Measurements from ENCODE around the gene APPBP2.

- TF ChIP-seq CTCF (optimal IDR thresholded peaks at IDR 0.05 in 1 of 3, IDR thresholded peaks at IDR 0.05 in 1 of 3, conservative IDR thresholded peaks at IDR 0.05 in 1 of 3; ENCODE audit: extremely low read depth in 1 of 3, insufficient read depth in 2 of 3, low read length in 3 of 3) (no peak), EZH2 (IDR thresholded peaks at IDR 0.05; ENCODE audit: low read length) (no peak)
Measured at GRCh38 chr17:60510031-60510430, 16.0 kb downstream of the APPBP2 start.

Measured in keratinocyte (primary cell).